ENCODE data around the gene GLRX2. TPM values are rescaled to one million over a fixed set of nuclear protein-coding genes. Genes with fewer than 3 reads are reported as not detected.

Gene GLRX2
- total RNA-seq, 1 donor from 2014 or later = 14.6 TPM

GRCh38 chr1:193115629-193116227, 10.5 kb upstream of the GLRX2 start:
- TF ChIP-seq, protein P1, sequence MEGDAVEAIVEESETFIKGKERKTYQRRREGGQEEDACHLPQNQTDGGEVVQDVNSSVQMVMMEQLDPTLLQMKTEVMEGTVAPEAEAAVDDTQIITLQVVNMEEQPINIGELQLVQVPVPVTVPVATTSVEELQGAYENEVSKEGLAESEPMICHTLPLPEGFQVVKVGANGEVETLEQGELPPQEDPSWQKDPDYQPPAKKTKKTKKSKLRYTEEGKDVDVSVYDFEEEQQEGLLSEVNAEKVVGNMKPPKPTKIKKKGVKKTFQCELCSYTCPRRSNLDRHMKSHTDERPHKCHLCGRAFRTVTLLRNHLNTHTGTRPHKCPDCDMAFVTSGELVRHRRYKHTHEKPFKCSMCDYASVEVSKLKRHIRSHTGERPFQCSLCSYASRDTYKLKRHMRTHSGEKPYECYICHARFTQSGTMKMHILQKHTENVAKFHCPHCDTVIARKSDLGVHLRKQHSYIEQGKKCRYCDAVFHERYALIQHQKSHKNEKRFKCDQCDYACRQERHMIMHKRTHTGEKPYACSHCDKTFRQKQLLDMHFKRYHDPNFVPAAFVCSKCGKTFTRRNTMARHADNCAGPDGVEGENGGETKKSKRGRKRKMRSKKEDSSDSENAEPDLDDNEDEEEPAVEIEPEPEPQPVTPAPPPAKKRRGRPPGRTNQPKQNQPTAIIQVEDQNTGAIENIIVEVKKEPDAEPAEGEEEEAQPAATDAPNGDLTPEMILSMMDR (IDR thresholded peaks at IDR 0.05; ENCODE audit: insufficient read depth, low read length, poor library complexity, severe bottlenecking) = no peak
- H3K4me3 ChIP-seq (ENCODE audit: low read depth, low read length) = no peak overlapping the region
- peak; percentile 100 for DNase-seq (ENCODE audit: low read depth)
- H3K36me3 ChIP-seq (ENCODE audit: control insufficient read depth, insufficient read depth, low read length) = no peaks in the 10 kb centered on the region
- H3K27me3 ChIP-seq (ENCODE audit: control insufficient read depth, insufficient read depth, low read length) = no peaks in the 10 kb centered on the region

DNA sequence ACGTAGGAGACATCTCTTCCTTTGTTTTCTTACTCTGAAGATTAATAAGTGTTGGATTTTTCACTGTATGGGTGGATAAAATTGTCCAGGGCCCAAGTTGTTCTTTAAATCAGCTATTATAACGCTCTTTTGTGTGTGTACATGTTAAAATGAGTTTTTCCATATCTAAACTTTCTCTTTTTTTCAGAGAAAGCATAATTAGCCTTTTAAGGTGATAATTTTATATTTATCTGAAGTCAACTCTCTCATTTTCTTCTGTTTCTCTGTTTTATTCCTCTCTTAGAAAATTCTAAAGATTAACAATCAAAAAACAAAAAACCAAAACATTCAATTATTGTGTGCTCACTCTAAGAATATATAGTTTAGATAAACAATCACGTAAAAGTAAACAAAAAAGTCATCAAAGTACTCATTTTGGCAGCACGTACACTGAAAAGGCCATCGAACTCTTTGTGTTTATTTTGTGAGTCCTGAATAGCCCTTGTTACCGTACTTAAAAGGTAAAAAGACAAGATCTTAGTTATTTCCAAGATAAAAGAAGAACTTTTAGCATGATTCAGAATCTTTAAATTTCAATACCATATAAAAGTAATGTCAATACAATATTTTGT, 9.4 kb upstream of the GLRX2 start:
- Histone ChIP-seq H3K27me3 (ENCODE audit: control insufficient read depth, insufficient read depth, low read length) (no peaks in the 10 kb centered on the region), H3K4me3 (ENCODE audit: low read depth, low read length) (no peak overlapping the region), H3K36me3 (ENCODE audit: control insufficient read depth, insufficient read depth, low read length) (no peaks in the 10 kb centered on the region)
- no peak for DNase-seq (ENCODE audit: low read depth)
- TF ChIP-seq, protein P1 (IDR thresholded peaks at IDR 0.05; ENCODE audit: insufficient read depth, low read length, poor library complexity, severe bottlenecking) = no peak

DNA sequence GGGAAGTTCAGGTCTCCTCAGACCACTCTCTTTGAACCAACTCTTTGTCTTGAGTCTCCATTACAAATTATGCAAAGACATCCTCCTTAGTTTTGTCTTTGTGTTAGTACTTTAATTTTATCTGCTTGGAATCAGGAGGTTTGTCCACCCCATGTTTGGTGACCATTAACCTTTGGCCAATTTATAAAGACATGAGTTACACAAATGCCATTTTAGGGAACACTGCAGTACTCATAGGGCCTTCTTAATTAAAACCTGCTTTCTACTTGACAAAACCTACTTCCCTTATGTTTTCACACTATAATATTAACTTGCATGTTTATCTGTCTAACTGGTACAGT, 8.7 kb upstream of the GLRX2 start:
- no peak for DNase-seq (ENCODE audit: low read depth)
- no peaks in the 10 kb centered on the region for H3K36me3 ChIP-seq (ENCODE audit: control insufficient read depth, insufficient read depth, low read length)
- TF ChIP-seq, protein P1 (IDR thresholded peaks at IDR 0.05; ENCODE audit: insufficient read depth, low read length, poor library complexity, severe bottlenecking) = no peak
- no peak overlapping the region for H3K4me3 ChIP-seq (ENCODE audit: low read depth, low read length)
- no peaks in the 10 kb centered on the region for H3K27me3 ChIP-seq (ENCODE audit: control insufficient read depth, insufficient read depth, low read length)

GRCh38 chr1:193113258-193113991, 8.2 kb upstream of the GLRX2 start:
- H3K36me3 ChIP-seq (ENCODE audit: control insufficient read depth, insufficient read depth, low read length) = no peaks in the 10 kb centered on the region
- no peak overlapping the region for H3K4me3 ChIP-seq (ENCODE audit: low read depth, low read length)
- no peak for DNase-seq (ENCODE audit: low read depth)
- TF ChIP-seq, protein P1 (IDR thresholded peaks at IDR 0.05; ENCODE audit: insufficient read depth, low read length, poor library complexity, severe bottlenecking) = no peak
- H3K27me3 ChIP-seq (ENCODE audit: control insufficient read depth, insufficient read depth, low read length) = no peaks in the 10 kb centered on the region

DNA sequence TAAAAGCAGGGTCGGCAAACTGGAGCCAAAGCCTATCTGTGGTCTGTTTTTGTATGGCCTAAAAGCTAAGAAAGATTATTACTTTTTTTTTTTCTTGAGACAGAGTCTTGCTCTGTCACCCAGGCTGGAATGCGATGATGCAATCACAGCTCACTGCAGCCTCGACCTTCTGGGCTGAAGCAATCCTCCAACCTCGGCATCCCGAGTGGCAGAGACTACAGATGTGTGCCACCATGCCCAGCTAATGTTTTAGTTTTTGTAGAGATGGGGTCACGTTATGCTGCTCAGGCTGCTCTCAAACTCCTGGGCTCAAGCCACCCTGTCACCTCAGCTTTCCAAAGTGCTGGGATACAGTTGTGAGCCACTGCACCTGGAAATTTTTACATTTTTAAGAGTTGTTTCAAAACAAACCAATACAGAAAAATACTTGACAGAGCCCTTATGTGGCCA, 6.5 kb upstream of the GLRX2 start:
- DNase-seq (ENCODE audit: low read depth) = peak; percentile 51
- TF ChIP-seq, protein P1 (IDR thresholded peaks at IDR 0.05; ENCODE audit: insufficient read depth, low read length, poor library complexity, severe bottlenecking) = no peak
- Histone ChIP-seq H3K27me3 (ENCODE audit: control insufficient read depth, insufficient read depth, low read length) (no peaks in the 10 kb centered on the region), H3K36me3 (ENCODE audit: control insufficient read depth, insufficient read depth, low read length) (no peaks in the 10 kb centered on the region), H3K4me3 (ENCODE audit: low read depth, low read length) (no peak overlapping the region)

Data from kidney epithelial cell (primary cell).